NAMALWA (cell line): Measurements from ENCODE around the gene SKAP1.
"Not testable (repeated sequence)": the region's sequence is repeated elsewhere in the genome, so short reads cannot be mapped to it uniquely, and the experiment has no call there.

Experiments used
- DNase-seq: peaks from one replicate; pipeline ENCODE4 v3.0.0-alpha.2; 2015; ENCODE audit warnings: low spot score

The SKAP1 gene

GRCh38 chr17:48207776-48208544, 222.1 kb downstream of the SKAP1 start:
- DNase-seq, result no peak

DNA sequence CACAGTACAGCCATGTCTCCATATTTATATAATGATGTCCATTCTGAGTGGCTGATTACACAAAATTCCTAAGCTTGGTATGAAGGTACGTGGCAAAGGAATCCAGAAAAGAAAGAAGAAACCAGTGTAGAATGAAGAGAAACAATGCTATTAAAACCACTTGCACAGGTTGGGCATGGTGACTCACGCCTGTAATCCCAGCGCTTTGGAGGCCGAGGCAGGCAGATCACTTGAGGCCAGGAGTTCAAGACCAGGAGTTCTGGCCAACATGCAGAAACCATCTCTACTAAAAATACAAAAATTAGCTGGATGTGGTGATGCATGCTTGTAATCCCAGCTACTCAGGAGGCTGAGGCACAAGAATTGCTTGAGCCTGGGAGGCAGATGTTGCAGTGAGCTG, 223.0 kb downstream of the SKAP1 start:
- not testable (repeated sequence) for DNase-seq

DNA sequence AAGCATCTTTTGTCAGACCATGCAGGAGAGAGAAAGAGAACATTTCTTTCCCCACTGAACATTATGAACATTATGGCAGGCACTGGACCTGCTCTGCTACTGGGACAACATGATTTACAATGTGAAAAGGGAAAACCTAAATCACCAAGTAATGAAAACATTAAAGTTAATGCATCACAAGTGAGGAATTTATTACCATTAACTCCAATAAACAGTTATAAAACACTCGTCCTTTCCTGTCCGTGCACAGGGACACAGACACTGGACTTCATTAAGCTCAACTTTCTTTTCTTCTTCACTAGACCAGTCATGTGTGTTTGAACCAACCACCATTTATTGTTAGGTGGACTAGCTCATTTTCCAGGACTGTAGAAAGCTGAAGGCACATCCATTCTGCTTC, 227.1 kb downstream of the SKAP1 start:
- DNase-seq, result no peak

- DNase-seq, result no peak
These were observed 231.0 kb downstream of the SKAP1 start for GRCh38 chr17:48198950-48199541.

DNA sequence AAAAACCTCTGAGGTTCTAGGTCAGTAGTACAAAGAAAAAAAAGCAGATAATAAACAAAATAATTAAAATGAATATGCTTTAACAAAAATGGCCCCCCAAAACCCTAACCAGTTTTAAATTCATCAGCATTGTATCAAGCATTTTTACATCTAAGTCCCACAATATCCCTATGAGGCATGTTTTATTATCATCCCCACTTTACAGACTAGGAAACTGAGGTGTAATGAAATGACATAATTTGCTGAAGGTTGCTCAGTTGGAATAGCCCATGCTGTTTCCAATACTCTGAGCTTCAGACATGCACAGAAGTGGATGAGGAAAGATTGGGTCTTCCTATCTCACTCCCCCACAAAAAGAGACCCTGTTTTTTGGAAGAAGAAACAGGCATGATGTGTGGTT, 234.1 kb downstream of the SKAP1 start:
- DNase-seq, result no peak

DNA sequence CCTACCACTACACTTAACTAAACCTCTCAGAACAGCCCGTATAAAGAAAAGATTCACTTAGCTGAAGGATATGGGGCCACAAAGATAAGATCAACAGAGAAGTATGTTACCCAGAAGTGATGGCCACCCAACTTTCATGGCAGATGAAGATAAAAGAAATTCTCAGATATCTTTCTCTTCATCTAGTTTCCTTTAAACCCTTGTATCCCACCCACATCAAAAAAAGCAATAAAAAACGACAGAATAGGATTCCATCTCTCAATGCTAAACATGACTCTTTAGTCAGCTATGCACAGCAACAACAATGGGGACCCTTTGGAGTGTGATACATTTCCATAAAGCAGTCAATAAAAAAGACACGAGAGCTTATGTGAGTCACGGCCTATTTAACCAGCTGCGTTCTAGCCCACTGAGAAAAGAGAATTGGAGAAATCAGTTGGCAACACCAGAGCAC, 235.9 kb downstream of the SKAP1 start:
- no peak for DNase-seq

GRCh38 chr17:48192321-48192731, 237.7 kb downstream of the SKAP1 start:
- no peak for DNase-seq

DNA sequence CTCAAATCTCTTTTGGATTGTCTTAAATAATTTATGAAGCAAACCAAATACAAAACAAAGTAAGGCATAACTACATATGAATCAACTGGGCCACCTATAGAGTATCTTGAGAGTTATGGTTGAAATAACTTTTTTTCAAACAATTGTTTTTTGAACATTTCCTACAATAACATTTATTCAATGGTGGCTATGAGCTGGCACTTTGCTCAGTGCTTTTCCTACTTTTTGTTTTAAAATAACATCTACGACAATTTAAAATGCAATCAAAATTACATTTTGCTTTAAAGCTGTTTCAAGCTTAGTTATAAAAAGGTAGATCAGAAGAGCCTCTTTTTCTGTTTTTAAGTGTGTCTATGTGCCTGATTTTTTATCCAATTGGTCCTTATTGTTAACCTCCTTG, 238.7 kb downstream of the SKAP1 start:
- no peak for DNase-seq

- DNase-seq, result no peak
These were observed 239.1 kb downstream of the SKAP1 start for GRCh38 chr17:48190871-48191270.

GRCh38 chr17:48187872-48188608, 242.0 kb downstream of the SKAP1 start:
- no peak for DNase-seq

GRCh38 chr17:48186317-48186716, 243.7 kb downstream of the SKAP1 start:
- not testable (repeated sequence) for DNase-seq

DNA sequence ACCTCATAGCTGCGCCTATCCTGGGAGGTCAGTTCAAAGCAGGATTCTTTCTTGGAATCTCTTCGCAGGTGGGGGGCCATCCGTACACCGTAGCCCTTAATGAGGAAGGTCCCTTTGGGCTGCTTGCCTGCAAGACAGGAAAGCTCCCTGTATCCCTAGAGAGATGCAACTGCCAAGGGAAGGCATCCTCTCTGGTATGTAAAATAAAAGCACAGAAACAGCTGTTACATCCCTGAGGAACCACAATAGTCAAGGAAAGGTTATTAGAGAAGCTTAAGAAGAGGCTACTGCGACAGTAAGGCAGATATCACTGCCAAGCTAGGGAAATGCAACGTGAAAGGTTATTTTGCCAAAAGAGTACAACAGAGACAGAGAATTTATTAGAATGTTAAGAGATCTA, 245.3 kb downstream of the SKAP1 start:
- DNase-seq, result no peak

DNA sequence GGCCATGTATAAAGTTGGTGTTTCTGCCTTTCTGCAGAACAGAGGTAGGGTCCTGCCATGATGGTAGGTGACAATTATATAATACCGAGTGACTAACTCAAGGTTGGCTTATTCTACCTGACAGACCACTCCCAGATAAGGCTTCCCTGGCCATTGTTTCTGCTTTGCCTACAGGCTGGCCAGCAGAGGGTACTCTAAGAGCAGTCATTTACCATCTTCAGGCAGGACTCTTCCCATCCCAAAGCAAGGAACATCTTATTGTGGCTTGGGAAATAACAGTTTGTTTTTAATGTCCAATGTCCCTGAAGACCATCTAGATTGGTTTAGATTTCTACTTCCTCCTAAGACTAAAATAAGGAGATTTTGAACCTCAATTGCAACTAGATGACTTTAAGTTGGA, 248.4 kb downstream of the SKAP1 start:
- no peak for DNase-seq

- no peak for DNase-seq
These were observed 249.0 kb downstream of the SKAP1 start for GRCh38 chr17:48180842-48181629.

DNA sequence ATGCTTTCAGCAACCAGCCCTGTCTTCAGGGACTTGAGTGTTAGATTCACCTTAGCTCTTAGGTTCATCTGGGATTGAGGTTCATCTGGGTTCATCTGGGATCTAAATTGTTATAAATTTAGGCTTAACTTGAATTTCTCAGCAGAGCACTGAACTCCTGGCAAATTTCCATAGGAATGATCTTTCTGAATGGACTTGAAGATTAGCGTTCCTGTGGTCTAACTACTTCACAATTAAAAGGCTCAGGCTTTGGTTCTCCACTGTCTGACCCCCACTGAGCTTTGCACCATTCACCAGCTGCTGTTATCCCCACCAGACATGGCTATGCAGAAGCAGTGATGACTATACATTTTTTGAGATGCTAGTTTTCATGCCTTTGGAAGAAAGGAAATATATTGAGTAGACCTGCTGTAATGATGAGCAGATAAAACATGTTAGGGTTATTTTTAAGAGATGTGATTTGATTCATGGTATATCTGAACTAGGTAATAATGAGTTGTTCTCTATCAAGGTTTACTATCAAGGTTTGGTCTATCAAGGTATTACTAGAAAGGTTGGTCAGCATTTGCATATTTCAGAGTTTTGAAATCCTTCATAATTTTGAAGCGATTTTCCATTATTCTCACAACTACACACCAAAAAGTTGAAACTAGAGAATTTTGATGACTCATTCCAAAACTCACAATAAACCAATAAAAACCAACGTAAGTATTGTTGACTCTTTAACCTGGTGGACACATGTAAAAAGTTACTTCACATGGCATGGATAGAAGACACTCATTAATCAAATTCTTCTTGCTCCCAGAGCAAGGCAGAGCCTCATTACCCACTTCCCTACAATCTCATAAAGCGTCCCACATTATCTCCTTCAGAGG, 250.7 kb downstream of the SKAP1 start:
- no peak for DNase-seq

- no peak for DNase-seq
These were observed 251.7 kb downstream of the SKAP1 start for GRCh38 chr17:48178317-48178716.

GRCh38 chr17:48177816-48178215, 252.2 kb downstream of the SKAP1 start:
- DNase-seq, result no peak

- no peak for DNase-seq
These were observed 253.6 kb downstream of the SKAP1 start for GRCh38 chr17:48176471-48176855.

- no peak for DNase-seq
These were observed 254.1 kb downstream of the SKAP1 start for GRCh38 chr17:48175692-48176470.

DNA sequence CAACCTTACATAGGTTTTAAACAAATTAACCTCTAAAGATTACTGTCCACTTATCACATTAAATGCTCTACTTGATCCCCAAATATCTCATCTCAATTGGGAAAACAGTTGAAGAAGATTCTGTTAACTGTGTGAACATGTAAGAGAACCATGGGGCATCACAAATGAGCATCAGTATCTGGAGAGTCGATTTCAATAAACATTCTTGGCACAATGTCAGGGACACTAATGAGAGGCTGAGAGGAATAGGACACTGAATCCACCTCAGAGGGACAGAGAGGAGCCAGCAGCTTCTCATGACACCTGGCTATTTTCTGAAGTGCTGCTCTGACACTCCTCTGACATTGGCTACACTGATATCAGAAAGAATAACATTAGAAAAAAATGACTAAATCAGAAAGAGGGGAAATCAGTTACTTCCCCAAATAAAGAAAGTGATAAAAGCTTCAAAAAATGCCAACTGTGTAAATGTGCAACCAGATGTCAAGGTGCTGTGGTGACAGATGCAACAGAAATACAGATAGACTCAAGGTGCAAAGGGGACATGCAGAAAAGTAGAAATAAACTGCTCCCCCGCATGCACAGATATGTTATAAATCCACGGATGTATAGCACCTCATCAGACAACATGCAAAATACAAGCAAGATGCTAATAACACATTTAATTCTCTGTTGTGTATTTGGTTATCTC, 255.0 kb downstream of the SKAP1 start:
- no peak for DNase-seq
